ENCODE results near the gene C1QTNF8. TPM values are rescaled to one million over a fixed set of nuclear protein-coding genes. Genes with fewer than 3 reads are reported as not detected.

Gene C1QTNF8
- total RNA-seq, 2 experiments from 2014 or later, result not detected

DNA sequence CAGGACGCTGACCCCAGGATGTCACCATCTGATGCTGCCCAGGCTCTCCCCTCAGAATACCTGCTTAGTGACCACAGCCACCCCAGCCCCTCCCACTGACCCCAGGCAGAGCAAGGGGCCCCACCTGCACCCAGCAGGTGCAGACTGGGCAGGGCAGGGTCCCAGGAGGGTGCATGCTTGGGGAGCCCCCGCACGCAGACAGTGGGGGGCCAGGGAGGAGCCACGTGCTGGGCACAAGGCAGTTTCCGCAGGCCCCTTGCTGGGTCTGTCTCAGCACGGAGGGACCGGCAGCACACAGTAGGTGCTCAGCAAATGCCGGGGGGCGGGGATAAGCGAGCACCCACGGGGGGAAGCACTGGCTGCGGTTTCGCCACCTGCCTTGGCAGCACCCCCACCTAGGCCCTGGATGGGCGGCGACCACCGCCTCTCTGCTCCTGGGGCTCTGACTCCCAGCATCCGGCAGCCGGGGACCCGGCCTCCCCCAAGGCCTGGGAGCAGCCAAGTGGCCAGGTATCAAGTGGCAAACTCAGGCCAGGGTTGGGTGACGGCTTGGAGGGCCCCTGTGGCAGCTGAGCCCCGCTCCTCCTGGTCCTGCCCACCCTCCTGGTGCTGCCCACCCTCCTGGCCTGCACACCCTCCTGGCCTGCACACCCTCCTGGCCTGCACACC, 42.2 kb downstream of the C1QTNF8 start:
- DNase-seq, result no peak

DNA sequence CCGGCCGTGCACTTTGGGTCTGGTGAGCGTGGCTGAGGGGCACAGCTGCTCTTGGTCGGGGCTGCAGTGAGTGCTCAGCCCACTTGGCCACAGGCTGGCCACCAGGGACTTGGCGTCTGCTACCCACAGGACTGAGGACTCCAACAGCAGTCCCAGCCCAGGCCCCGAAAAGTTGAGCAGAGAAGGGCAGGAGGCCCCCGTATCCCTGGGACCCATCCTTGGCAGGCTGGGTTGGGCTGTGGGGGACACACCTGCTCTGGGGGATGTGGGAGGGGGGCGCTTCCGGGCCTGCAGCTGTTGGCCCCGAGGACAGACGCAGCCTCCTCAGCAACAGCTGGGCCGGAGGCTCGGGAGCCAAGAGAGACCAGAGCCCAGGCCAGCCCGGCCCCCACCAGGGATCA, 42.9 kb downstream of the C1QTNF8 start:
- H3K27ac Mint-ChIP-seq, result no peak overlapping the region
- DNase-seq (no peak), ATAC-seq (no peak)
- H3K27me3 Mint-ChIP-seq, result no peaks in the 10 kb centered on the region
- H3K4me1 Mint-ChIP-seq, result no peaks in the 10 kb centered on the region
- no peaks in the 10 kb centered on the region for H3K9me3 Mint-ChIP-seq (ENCODE audit: low read depth)
- CTCF ChIA-PET, result no interaction called here
- no peaks in the 10 kb centered on the region for H3K36me3 Mint-ChIP-seq
- H3K4me3 Mint-ChIP-seq, result no peak overlapping the region

More for the DNA sequence above, 42.2 kb downstream of the C1QTNF8 start:
- CTCF ChIA-PET, result no interaction called here
- Mint-ChIP-seq H3K4me3 (no peak overlapping the region), H3K27ac (no peak overlapping the region), H3K9me3 (ENCODE audit: low read depth) (no peaks in the 10 kb centered on the region), H3K27me3 (no peaks in the 10 kb centered on the region), H3K4me1 (no peaks in the 10 kb centered on the region), H3K36me3 (no peaks in the 10 kb centered on the region)
- no peak for ATAC-seq

DNA sequence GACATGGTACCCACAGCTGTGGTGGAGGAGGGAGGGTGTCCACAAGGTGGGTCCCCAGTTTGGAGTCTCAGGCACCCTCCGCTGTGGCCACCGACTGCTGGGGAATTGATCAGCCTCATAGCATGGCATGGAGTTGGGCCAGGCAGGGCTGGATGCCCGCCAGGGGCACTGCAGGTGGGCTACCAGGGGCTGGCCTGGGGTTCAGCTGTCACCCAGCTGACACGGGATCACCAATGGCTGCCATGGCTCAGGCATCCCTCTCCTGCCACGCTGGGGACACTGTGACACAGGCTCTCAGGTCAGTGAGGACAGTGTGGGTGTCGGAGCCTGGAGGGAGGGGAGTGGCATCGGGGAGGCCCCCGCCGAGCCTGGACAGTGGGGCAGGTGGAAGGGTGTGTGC, 43.3 kb downstream of the C1QTNF8 start:
- no peak for ATAC-seq
- DNase-seq, result no peak
- Mint-ChIP-seq H3K36me3 (no peaks in the 10 kb centered on the region), H3K27me3 (no peaks in the 10 kb centered on the region), H3K4me1 (no peaks in the 10 kb centered on the region), H3K4me3 (no peak overlapping the region), H3K27ac (no peak overlapping the region), H3K9me3 (ENCODE audit: low read depth) (no peaks in the 10 kb centered on the region)
- CTCF ChIA-PET, result no interaction called here

DNA sequence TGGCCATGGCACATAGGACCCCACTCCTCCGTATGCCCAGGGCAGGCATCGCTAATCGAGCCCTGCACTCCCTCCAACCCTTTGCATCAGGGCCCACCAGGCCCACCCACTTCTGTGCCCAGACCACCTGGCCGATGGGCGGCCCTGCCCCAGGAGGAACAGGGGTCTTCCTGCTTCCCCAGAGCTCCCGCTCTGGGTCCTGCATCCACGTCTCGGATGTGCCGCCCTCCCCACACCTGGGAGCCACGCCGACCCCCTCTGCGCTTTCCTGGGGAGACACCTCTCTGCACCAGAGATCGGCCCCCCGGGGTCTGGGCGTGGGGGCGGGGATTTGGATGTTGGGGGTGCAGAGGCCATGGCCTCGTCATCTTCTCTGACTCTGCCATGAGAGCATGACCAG, 44.6 kb downstream of the C1QTNF8 start:
- H3K27me3 Mint-ChIP-seq, result no peaks in the 10 kb centered on the region
- H3K27ac Mint-ChIP-seq, result no peak overlapping the region
- DNase-seq (no peak), ATAC-seq (no peak)
- H3K36me3 Mint-ChIP-seq, result no peaks in the 10 kb centered on the region
- H3K9me3 Mint-ChIP-seq (ENCODE audit: low read depth), result no peaks in the 10 kb centered on the region
- H3K4me1 Mint-ChIP-seq, result no peaks in the 10 kb centered on the region
- no peak overlapping the region for H3K4me3 Mint-ChIP-seq
- CTCF ChIA-PET, result no interaction called here

DNA sequence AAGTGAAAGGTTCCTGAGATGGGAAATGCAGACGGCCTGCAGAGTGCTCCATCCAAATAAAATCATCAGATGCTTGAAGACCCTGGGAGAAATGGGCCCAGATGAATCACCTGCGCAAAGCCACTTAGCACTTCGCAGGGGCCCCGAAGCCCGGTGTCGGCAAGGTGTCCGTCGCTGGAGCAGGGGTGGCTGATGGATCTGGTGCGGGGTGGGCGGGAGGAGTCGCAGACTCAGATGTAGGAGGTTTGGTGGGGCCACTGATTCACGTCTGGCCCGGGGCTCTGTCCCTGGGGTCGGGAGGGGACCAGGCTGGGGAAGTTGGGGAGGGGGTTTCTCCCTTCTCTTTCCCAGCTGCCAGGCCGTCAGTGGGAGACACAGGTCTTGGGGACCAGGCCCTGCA, 45.1 kb downstream of the C1QTNF8 start:
- no peaks in the 10 kb centered on the region for H3K9me3 Mint-ChIP-seq (ENCODE audit: low read depth)
- H3K4me1 Mint-ChIP-seq, result no peaks in the 10 kb centered on the region
- H3K27ac Mint-ChIP-seq, result no peak overlapping the region
- no peaks in the 10 kb centered on the region for H3K36me3 Mint-ChIP-seq
- CTCF ChIA-PET, result no interaction called here
- DNase-seq, result no peak
- ATAC-seq, result no peak
- H3K27me3 Mint-ChIP-seq, result no peaks in the 10 kb centered on the region
- H3K4me3 Mint-ChIP-seq, result no peak overlapping the region

DNA sequence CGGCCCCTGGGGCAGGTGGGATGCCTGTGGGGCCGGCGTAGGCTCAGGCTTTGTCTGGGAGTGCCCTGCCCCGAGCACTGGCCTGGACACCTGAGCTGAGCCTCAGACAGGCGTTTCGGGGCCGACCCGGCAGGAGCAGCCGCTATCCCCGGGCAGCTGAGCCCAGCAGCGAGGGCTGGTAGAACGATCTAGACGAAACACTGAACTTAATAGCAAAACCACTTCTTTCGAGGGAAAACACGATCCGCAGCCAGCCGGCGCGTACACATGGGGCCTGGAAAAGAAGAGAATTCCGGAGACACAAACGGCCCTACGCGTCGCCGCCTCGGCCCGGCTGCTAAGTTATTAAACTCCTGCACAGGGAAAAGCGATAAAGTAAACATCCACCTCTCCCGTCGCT, 45.5 kb downstream of the C1QTNF8 start:
- no peak overlapping the region for H3K4me3 Mint-ChIP-seq
- no peaks in the 10 kb centered on the region for H3K9me3 Mint-ChIP-seq (ENCODE audit: low read depth)
- DNase-seq (no peak), ATAC-seq (no peak)
- H3K27ac Mint-ChIP-seq, result no peak overlapping the region
- H3K36me3 Mint-ChIP-seq, result no peaks in the 10 kb centered on the region
- CTCF ChIA-PET, result no interaction called here
- no peaks in the 10 kb centered on the region for H3K27me3 Mint-ChIP-seq
- no peaks in the 10 kb centered on the region for H3K4me1 Mint-ChIP-seq

DNA sequence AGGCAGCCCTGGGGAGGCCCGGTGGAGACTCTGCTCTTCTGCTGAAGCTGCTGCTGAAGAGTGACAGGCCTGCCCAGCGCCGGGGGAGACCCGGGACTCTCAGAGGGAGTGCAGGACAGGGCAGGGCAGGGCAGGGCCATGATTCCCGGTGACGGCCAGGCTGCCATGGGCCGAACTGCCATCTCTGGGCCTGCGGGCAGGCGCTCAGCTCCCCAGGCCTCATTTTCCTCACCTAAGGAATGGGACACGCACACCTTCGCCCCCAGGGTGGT, 46.1 kb downstream of the C1QTNF8 start:
- CTCF ChIA-PET, result no interaction called here
- ATAC-seq, result no peak
- DNase-seq, result no peak
- no peaks in the 10 kb centered on the region for H3K9me3 Mint-ChIP-seq (ENCODE audit: low read depth)
- no peaks in the 10 kb centered on the region for H3K4me1 Mint-ChIP-seq
- H3K4me3 Mint-ChIP-seq, result no peak overlapping the region
- H3K36me3 Mint-ChIP-seq, result no peaks in the 10 kb centered on the region
- no peak overlapping the region for H3K27ac Mint-ChIP-seq
- no peaks in the 10 kb centered on the region for H3K27me3 Mint-ChIP-seq

DNA sequence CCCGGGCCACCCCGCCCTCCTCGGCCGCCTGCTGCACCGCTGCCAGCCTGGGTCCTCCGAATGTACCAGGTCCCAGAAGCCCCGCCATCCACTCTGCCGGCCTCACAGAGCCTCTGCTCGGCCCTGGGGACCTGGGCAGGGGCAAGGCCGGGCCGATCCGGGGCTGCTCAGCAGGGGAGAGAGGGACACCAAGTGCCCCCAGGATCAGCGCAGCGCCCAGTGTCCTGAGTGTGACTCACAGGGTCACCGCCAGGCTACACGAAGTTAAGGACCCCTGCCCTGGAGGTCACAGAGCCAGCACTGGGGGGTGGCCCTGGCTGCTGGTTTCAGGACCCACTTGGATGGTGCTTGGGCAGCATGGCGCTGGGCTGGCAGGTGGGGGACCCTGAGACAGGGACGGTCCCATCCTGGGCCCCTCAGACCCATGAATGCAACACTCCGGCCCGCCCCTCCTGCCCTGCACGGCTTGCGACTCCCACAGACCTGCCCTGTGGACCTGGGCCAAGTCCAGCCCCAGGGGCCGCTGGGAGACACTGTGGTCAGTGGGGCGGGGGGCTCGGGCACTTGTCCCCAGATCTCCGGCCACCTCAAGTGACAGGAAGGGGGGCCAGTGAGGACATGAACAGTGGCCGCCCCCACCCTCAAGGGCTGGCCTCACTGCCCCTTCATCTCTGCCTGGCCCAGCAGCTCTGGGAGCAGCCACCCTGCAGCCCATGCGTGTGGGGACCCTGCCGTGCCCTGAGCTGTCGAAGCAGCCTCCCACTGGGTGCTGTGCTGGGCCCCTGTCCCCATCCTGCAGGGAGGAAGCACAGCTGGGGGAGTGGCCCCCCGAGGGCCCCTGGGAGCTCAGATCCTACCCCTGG, 46.7 kb downstream of the C1QTNF8 start:
- H3K4me3 Mint-ChIP-seq, result no peak overlapping the region
- CTCF ChIA-PET, result no interaction called here
- no peaks in the 10 kb centered on the region for H3K9me3 Mint-ChIP-seq (ENCODE audit: low read depth)
- ATAC-seq (no peak), DNase-seq (no peak)
- H3K27ac Mint-ChIP-seq, result no peak overlapping the region
- H3K27me3 Mint-ChIP-seq, result no peaks in the 10 kb centered on the region
- H3K36me3 Mint-ChIP-seq, result no peaks in the 10 kb centered on the region
- no peaks in the 10 kb centered on the region for H3K4me1 Mint-ChIP-seq

DNA sequence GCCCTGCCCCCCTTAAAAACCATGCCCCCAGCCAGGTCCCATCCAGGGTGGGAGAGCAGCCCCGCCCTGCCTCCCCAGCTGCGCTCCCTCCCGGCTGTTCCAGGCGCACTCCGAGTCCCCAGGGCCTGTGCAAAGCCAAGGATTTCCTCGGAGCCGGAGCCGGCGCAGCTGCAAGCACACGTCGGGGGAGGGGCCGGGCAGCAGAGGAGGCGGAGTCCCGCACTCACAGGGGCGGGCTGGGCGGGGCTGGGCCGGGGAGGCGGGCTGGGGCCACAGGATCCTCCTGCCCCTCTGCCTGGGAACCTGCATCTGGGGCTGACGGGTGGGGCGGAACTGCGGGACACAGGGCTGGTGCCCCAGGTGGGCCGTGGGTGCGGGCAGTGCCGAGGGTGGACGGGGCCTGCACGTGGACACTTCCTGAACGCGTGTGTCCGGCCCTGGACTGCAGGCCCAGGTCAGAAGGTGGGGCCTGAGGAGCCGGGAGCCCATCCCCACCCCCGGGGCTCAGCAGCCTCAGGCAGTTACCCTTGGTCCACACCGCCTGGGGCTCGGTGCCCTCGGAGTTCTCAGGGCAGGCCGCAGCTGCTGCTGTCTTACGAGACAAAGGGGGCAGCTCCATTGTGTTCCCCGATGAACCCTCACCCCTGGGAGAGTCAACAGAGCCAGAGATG, 47.5 kb downstream of the C1QTNF8 start:
- H3K9me3 Mint-ChIP-seq (ENCODE audit: low read depth), result no peaks in the 10 kb centered on the region
- CTCF ChIA-PET, result no interaction called here
- no peak overlapping the region for H3K4me3 Mint-ChIP-seq
- H3K27ac Mint-ChIP-seq, result no peak overlapping the region
- no peaks in the 10 kb centered on the region for H3K4me1 Mint-ChIP-seq
- ATAC-seq, result peak; percentile 38
- no peaks in the 10 kb centered on the region for H3K27me3 Mint-ChIP-seq
- no peaks in the 10 kb centered on the region for H3K36me3 Mint-ChIP-seq
- no peak for DNase-seq

DNA sequence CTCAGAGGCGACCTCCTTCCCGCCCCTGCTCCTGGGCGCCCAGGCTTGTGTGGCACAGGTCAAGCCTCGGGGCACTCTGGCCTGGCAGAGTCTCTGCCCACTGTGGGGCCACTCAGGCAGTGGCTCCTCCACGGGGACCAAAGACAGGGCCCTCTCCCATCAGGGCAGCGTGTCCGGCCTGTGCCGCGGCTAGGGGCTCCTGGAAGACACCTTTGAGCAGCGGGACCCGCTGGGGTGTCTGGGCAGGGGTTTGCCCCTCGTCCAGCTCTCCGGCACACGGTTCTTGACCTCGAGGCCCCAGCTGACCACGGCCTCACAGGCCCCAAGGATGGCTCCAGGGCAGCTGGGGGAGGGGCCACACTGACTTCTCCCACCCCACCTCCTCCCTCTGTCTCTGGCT, 48.2 kb downstream of the C1QTNF8 start:
- DNase-seq (no peak), ATAC-seq (no peak)
- CTCF ChIA-PET, result interaction anchor here (1.0 kb wide), 1 partner anchor 10 kb away, joined by 6 read pairs; no protein-coding TSS in a partner anchor
- Mint-ChIP-seq H3K36me3 (no peaks in the 10 kb centered on the region), H3K27ac (no peak overlapping the region), H3K4me1 (no peaks in the 10 kb centered on the region), H3K27me3 (no peaks in the 10 kb centered on the region), H3K4me3 (no peak overlapping the region), H3K9me3 (ENCODE audit: low read depth) (no peaks in the 10 kb centered on the region)

DNA sequence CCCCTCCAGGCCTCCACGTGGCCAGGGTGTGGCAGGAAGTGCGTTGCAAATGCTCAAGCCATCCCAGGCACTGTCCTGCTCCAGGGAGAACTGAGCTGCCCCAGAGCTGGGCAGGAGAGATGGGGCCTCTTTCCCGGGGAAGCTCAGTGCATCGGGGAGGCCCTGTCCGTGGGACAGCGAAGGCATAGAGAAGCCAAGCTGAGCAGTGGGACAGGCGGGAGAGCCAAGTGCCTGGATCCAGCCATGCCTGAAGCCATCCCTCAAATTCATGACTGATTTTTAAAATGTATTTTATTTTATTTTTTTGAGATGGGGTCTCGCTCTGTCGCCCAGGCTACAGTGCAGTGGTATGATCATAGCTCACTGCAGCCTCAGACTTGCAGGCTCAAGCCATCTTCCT, 48.9 kb downstream of the C1QTNF8 start:
- H3K36me3 Mint-ChIP-seq, result no peaks in the 10 kb centered on the region
- no peaks in the 10 kb centered on the region for H3K4me1 Mint-ChIP-seq
- no peaks in the 10 kb centered on the region for H3K9me3 Mint-ChIP-seq (ENCODE audit: low read depth)
- no peak overlapping the region for H3K4me3 Mint-ChIP-seq
- ATAC-seq (no peak), DNase-seq (no peak)
- H3K27me3 Mint-ChIP-seq, result no peaks in the 10 kb centered on the region
- H3K27ac Mint-ChIP-seq, result no peak overlapping the region
- CTCF ChIA-PET, result interaction anchor here (1.0 kb wide), 1 partner anchor 10 kb away, joined by 6 read pairs; no protein-coding TSS in a partner anchor

DNA sequence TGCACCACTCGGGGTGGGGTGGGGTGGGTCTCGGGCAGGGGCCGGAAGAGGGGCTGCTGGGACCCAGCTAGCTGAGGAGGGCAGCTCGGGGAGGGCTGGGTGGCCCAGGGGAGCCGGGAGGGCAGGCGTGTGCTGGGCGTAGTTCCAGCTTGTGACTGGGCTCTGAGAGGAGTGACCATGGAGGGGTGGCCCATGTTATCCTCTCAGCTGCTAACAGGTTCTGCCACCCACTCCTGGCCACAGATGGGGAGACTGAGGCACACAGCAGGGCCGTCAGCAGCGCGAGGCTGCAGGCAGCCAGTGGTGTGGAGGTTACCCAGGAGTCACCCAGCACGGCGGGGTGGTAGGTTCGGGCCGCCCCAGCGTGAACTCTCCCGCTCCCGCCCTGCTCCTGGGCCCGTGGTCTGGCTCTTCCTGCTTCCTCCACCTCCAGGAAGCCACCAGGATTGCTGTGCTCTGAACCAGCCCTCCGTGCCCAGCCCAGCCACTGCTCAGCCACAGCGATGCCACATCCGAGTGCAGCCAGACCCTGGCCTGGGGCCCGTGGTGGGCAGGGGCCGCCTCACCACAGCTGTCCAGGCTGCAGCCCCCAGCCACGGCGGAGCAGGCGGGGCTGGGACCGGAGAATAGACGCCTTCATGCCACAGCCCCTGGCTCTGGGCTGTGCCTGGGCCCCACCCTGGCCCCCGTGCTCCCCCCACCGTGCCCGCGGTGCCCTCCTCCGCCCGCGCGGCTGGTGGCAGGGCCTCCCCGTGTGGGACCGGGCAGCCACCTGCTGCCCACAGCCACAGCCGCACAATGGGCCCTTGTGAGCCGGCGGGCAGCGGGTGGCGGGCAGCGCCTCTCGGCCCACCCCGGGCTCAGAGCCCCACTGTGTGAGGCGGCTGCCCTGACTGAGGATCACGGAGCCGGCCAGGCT, 49.8 kb downstream of the C1QTNF8 start:
- CTCF ChIA-PET, result no interaction called here
- Mint-ChIP-seq H3K27me3 (no peaks in the 10 kb centered on the region), H3K27ac (no peak overlapping the region), H3K4me3 (no peak overlapping the region), H3K36me3 (no peaks in the 10 kb centered on the region), H3K9me3 (ENCODE audit: low read depth) (no peaks in the 10 kb centered on the region), H3K4me1 (no peaks in the 10 kb centered on the region)
- DNase-seq (no peak), ATAC-seq (no peak)

DNA sequence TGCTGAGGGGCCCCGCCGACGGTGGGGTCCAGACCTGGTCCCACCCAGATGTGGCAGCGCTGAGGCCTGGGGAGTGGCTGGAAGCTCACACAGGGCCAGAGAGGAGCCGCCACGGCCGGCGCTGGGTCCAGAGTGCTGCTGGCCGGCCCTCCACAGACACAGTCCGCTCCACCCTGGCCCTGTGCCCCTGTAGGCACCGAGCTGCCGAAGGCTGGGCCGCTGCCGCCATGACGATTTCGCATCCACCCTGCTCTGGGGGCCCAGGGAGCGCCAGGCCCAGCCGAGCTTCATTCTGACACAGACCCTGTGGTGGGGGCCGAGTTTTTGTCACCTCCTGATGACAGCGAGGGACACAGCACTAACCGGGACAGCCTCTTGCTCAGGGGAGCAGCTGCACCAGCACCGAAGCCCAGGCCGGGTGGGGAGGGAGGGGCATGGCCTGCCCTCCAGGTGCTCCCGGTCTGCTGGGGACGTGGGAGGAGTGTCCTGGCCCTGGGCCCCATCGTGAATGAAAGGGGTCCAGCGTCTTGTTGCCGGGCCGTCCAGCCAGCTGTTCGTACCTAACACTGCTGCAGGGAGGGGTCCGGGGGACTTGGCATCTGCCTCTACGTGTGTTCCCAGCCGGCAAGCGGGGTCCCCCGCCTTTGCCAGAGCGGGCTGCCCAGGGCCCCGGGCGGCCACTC, 50.6 kb downstream of the C1QTNF8 start:
- CTCF ChIA-PET, result interaction anchor here (0.9 kb wide), 1 partner anchor 11 kb away, joined by 3 read pairs; no protein-coding TSS in a partner anchor
- DNase-seq, result no peak
- Mint-ChIP-seq H3K36me3 (no peaks in the 10 kb centered on the region), H3K9me3 (ENCODE audit: low read depth) (no peaks in the 10 kb centered on the region), H3K4me3 (no peak overlapping the region), H3K27ac (no peak overlapping the region), H3K27me3 (no peaks in the 10 kb centered on the region), H3K4me1 (no peaks in the 10 kb centered on the region)
- no peak for ATAC-seq
